Kasumi-1 (cell line): ENCODE data around the gene ALPP.
"Not testable (repeated sequence)": the region's sequence is repeated elsewhere in the genome, so short reads cannot be mapped to it uniquely, and the experiment has no call there.

Source experiments
- DNase-seq, 2 experiments: peaks; one replicate each; lab custom pipeline; 2025; lab: John Stamatoyannopoulos, UW

The ALPP gene

GRCh38 chr2:232341061-232341738 lies 37.4 kb upstream of the ALPP start:
- no peak for DNase-seq

- DNase-seq, result no peak
Measured at GRCh38 chr2:232341739-232342126, 36.8 kb upstream of the ALPP start.

DNA sequence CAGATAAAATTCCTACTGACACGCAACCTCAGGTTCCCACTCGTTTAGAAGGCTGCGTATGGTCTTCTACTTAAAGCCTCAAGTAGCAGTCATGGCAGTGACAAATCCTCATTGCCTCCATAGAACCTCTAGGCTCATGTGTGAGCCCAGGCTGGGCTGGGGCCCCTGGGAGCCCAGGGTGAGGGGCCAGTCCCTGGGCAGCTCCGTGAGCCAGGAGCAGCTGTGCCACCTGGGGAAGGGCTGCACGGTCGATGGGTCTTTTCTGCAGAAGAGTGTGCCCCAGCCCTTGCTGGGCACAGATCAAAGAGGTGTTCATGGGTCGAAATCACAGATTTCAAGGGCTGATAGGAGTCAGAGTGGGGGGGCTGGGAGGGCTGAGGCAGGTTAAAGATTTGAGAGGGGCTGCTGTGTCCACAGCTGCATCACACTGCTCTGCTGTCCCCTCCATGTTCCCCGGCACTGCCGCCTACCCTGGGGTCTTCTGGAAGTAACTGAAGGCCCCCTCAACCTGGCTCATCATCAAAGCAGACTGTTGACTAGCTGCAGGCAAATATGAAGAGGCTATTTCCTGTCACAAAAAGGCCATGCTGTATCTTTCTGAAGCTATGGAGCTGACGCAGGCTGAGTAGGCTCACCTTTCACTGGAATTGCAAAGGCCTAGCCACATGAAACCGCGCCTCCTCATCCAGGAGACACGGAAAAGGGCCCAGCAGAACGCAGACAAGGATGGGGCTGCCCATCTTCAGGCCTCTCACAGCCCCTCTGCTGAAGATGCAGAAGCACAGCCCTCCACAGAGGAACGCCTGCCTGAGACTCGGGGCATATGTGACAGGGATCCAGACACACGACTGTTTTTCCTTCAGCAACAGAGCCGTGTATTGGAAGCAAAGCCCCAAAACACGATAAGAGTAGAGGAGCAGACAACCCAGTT lies 35.7 kb upstream of the ALPP start:
- DNase-seq, result no peak

DNA sequence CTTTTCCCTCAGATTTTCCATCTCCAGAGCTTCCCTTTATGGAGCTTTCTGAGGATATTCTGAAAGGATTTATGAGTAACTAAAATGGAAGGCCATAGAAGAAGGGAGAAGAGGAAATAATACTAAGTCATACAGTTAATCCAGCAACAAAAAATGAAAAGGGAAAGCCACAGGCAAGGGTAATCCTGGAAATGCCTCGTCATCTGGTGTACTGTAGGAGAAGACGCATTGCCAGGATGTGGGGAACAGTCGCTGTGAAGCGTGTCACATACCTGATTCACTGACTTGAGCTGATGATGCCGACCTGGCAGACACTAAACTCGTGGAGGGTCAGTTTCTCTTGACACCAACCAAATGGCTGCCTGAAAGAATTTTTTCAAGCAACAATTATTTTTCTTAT lies 34.7 kb upstream of the ALPP start:
- DNase-seq, result no peak

GRCh38 chr2:232345251-232345650 lies 33.3 kb upstream of the ALPP start:
- DNase-seq, result no peak

GRCh38 chr2:232347369-232347768 lies 31.2 kb upstream of the ALPP start:
- DNase-seq, result no peak

- no peak for DNase-seq
Measured at GRCh38 chr2:232348936-232349335, 29.6 kb upstream of the ALPP start.

DNA sequence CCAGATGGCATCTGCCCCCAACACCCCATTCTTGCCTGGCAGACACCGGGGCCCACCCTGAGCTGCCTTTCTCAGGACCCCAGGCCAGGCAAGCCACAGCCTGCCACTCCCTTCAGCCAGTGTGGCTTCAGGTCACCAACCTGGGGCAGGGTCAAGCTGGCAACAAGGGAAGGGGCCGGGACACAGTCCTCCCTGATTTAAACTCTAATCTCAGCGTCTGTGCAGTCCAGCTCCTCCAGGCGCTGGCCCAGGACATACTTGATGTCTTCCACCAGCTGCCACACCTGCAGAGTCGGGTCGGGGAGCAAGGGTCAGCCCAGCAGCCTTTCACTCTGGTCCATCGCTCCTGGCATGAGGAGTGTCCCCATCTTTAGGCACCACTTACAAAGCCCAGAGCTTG lies 29.0 kb upstream of the ALPP start:
- DNase-seq, result no peak

DNA sequence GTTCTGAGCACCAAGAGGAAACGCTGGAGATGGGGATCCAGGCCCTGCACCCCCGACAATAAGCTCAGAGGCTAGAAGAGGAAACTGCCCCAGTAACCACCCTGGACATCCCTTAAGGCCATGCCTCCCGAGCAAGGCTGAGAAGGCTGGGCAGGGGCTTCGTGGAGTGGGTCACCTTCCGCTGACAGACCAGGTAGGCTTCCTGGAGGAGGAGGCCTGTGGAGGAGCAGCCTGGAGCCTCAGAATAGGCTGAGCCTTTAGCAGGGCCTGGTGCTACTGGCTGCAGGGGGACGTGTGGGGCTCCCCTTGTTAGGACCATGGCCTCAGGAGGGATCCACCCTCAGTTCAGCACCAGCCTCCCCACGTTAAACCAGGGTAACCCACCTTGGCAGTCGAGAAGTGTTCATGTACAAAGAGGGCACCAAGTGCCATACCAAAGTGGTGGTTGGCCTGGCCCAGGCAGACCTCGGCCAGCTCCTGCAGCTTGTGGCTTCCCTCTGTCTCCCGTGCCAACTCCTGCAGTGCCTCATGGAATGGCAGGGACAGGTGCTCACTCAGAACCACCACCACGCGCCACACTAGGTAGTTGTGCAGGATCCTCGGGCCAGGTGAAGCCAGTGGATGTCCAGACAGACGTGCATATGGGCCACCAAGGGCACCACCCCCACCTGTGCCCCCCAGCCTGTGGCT lies 28.5 kb upstream of the ALPP start:
- no peak for DNase-seq

- no peak for DNase-seq
Measured at GRCh38 chr2:232350804-232351685, 27.5 kb upstream of the ALPP start.

- DNase-seq, result no peak
Measured at GRCh38 chr2:232351686-232352510, 26.7 kb upstream of the ALPP start.

GRCh38 chr2:232352511-232353091 lies 25.9 kb upstream of the ALPP start:
- DNase-seq, result no peak

- no peak for DNase-seq
Measured at GRCh38 chr2:232353096-232353495, 25.5 kb upstream of the ALPP start.

DNA sequence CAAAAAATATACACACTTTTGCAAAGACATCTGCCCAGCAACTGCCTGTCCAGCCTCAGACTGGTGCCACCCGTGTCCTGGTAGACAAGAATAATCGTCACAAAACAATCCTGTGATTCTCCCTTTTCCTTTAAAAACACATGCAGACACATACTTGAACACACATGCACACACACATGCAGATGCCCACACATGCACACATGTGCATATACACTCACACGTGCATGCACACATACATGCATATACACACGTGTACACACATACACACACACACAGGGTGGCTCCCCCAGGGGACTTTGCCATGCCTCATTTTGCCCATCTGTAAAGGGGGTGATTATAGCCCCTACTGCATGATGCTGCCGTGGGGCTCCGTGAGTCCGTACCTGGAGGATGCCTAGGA lies 24.9 kb upstream of the ALPP start:
- no peak for DNase-seq

- no peak for DNase-seq
Measured at GRCh38 chr2:232354069-232354468, 24.5 kb upstream of the ALPP start.

DNA sequence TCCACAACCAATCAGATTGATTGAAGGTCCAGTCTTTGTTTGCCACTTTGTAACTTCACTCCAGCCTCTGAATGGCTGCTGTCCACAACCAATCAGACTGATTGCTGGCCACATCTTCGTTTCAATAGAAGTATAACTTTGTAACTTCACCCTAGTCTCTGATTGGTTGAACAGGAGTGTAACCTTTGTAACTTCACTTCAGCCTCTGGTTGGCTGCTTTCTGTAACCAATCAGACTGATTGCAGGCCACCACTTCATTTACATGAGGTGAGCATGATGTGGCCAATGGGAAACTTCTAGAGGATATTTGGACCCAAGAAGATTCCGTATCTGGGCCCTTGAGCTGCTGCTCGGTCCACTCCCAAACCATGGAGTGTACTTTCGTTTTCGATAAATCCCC lies 16.9 kb upstream of the ALPP start:
- no peak for DNase-seq

GRCh38 chr2:232362174-232362900 lies 16.2 kb upstream of the ALPP start:
- no peak for DNase-seq

GRCh38 chr2:232363064-232363783 lies 15.3 kb upstream of the ALPP start:
- not testable (repeated sequence) for DNase-seq
